SK-N-MC (cell line): ENCODE measurements around the gene KLHDC9.

Experiments used
- EZH2 ChIP-seq: fragments of 200-600 bp; sonication (generic); IDR thresholded peaks from one replicate; pipeline ENCODE4 v1.6.1; 2017; ENCODE audit warnings: antibody characterized with exemption
- FOXP2 ChIP-seq: optimal IDR thresholded peaks from 2 replicates; pipeline ENCODE3; 2011; ENCODE audit warnings: mild to moderate bottlenecking, moderate library complexity; ENCODE audit not compliant: insufficient read depth; ENCODE audit errors: extremely low read length, control extremely low read depth
- POLR2AphosphoS5 ChIP-seq: IDR thresholded peaks from 2 replicates; pipeline ENCODE4 v1.6.1; 2012; ENCODE audit warnings: mild to moderate bottlenecking, low read depth, low read length, borderline replicate concordance

DNA sequence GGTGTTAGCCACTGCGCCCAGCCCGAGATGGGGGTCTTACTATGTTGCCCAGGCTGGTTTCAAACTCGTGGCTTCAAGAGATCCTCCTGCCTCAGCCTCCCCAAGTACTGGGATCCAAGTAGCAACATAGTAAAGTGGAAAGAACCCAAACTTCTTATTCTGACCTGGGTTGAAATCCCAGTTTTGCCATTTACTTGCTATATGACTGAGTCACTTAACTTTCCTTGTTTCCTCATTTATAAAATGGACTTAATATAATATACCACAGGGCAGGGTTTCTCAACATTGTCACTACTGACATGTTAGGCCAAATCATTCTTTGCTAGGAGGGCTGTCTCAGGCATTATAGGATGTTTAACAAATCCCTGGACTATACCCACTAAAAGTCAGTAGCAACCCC is 13.0 kb downstream of the KLHDC9 start:
- TF ChIP-seq EZH2 (no peak), POLR2AphosphoS5 (no peak), FOXP2 (no peak)
